Purkinje cell (primary cell): Measurements from ENCODE around the gene GOLGA6L7. TPM values are rescaled to one million over a fixed set of nuclear protein-coding genes. Genes with fewer than 3 reads are reported as not detected.

ENCODE experiments used
- polyA plus RNA-seq: library from polyadenylated mRNA; unstranded; fragments of >200 nt; fragmentation: Nextera tagmentation; gene quantifications from 2 replicates; pipeline ENCODE4 v1.2.1, GENCODE V29; 2014

The GOLGA6L7 gene, protein sequence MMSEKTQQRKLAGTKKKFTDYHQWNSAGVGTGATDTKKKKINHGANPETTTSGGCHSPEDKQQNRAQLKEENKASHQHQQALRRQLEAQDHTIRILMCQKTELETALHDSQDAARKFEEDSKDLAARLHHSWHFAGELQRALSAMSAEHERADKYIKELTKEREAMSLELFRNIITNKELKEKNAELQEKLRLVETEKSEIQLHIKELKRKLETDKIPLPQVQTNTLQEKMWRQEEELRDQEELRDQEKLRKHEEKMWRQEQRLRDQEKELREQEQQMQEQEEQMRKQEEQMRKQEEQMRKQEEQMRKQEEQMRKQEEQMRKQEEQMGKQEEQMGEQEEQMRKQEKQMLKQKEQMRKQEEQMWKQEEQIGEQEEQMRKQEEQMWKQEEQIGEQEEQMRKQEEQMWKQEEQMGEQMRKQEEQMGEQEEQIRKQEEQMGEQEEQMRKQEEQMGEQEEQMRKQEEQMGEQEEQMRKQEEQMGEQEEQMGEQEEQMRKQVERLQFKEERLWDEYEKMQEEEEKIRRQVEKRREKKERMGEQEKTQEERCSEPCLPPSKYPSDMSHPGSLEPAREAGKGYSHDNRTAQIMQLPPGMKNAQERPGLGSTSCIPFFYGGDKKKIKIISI
- polyA plus RNA-seq: not detected in 2 replicates

DNA sequence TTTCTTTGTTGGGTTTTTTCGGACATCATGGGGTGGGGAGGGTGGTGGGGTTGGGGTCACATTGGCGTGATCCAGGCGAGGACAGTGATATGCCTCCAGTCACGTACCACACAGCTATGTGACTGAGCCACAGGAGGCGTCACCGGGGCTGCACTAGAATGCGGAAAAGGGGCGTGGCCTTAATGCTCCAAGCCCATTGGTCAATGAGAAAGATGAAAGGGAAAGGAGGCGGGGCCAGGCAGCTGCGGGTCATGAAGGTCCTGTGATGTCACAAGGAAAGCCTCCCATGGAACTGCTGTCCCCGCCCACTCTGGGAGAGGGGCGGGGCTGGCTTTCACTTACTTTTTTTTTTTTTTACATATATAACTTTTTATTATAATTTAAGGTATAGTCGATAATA lies at the start of gene GOLGA6L7:
Gene GOLGA6L7 (minus strand): TSS at position 124 of the 400 bp plus-strand sequence. CDS start 95 bp downstream, at position 29.

DNA sequence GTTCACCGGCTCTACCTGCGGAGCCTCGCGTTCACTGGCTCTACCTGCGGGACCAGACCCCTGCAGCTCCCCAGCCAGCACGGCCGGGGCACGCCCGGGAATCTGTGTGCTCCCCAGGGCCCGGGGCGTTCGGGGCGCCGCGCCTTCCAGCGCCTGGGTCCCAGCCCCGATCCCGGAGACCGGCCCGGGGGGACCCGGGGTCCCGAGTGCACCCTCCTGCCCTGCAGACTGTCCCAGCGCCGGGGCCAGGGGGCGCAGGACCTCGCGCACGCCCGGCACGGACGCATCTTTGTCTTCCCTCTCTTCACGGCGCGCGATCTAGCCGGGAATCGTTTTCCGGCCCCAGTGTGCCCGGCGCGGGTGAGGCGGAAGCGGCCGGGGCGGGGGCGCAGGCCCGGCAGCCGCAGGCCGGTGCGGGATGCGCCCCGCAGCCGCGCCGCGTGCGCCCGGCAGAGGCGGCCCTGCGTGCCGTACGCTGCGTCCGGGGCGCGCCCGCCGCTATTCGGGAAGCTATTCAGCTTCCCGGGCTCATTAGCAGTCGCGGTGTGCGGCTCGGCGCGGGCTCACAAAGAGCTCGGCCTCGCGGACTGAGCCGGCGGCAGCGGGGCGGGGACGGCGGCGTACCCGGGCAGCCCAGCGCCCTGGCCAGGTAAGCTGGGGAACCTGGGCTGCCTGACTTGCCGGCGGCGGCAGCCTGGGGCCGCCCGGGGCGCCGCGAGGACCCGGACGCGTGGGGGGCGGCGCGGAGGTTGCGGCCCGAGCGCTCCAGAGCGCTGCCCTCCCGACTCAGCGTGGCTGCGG lies 37.4 kb upstream of the GOLGA6L7 start, which contains the start of gene APBA2:
Gene APBA2 (plus strand): TSS at position 345 of the 801 bp plus-strand sequence. CDS start 167,911 bp downstream, outside the sequence.

Other genes starting within 250 kb of the GOLGA6L7 start
- not detected in 2 replicates for gene GOLGA8M, start 136.2 kb downstream of the GOLGA6L7 start, polyA plus RNA-seq
- 0.50 and 8.9 TPM in 2 replicates for gene APBA2, start 37.3 kb upstream of the GOLGA6L7 start, polyA plus RNA-seq